Naive thymus-derived CD4-positive, alpha-beta T cell (primary cell): ENCODE results near the gene TNIK. TPM values are rescaled to one million over a fixed set of nuclear protein-coding genes. Genes with fewer than 3 reads are reported as not detected.

Source experiments
- ATAC-seq: fragments of 150-1000 bp; cut with Tn5 transposase; 2 replicates; pipeline ENCODE4 v1.10.0; 2021; ENCODE audit warnings: mild to moderate bottlenecking, moderate library complexity
- CTCF ChIA-PET: fragments of 350-600 bp; sonication (Branson Sonifier 250); formaldehyde crosslinking; loops from one replicate; lab custom pipeline; 2021; ENCODE audit warnings: antibody characterized with exemption; lab: Charles Lee
- POLR2A ChIA-PET: fragments of 350-600 bp; sonication (Branson Sonifier 250); formaldehyde crosslinking; loops from one replicate; lab custom pipeline; 2021; ENCODE audit warnings: antibody characterized with exemption, inconsistent platforms; lab: Charles Lee
- DNase-seq, 9 donors: peaks; one replicate each; pipeline versions ENCODE4 v3.0.0 to v3.0.0-alpha.2; 2020 to 2022; ENCODE audit warnings: mixed read lengths in 1 of 9
- H3K27ac ChIP-seq: one replicate; pipeline ENCODE4 v1.7.0; 2013; ENCODE audit warnings: mild to moderate bottlenecking, low read depth, low read length, moderate library complexity
- H3K27me3 ChIP-seq, 2 donors: one replicate each; pipeline ENCODE4 v1.7.0; 2013; ENCODE audit warnings: low read length in 2 of 2, mild to moderate bottlenecking in 2 of 2, moderate library complexity in 2 of 2; ENCODE audit not compliant: control insufficient read depth in 2 of 2, insufficient read depth in 2 of 2
- H3K36me3 ChIP-seq, 3 experiments: 1 replicate in 2 of 3; 2 replicates in 1 of 3; pipeline ENCODE4 v1.7.0; 2013; ENCODE audit warnings: low read length in 3 of 3, mild to moderate bottlenecking in 3 of 3, moderate library complexity in 1 of 3; ENCODE audit not compliant: insufficient read depth in 3 of 3, control insufficient read depth in 2 of 3
- H3K4me1 ChIP-seq, 2 donors: one replicate each; pipeline ENCODE4 v1.7.0; 2013; ENCODE audit warnings: low read length in 2 of 2, mild to moderate bottlenecking in 2 of 2, moderate library complexity in 1 of 2; ENCODE audit not compliant: control insufficient read depth in 2 of 2, insufficient read depth in 2 of 2
- H3K4me3 ChIP-seq: 2 replicates; pipeline ENCODE4 v1.7.0; 2013; ENCODE audit warnings: mild to moderate bottlenecking, low read length
- H3K9me3 ChIP-seq, 3 experiments: 1 replicate in 2 of 3; 2 replicates in 1 of 3; pipeline ENCODE4 v1.7.0; 2013; ENCODE audit warnings: low read length in 3 of 3; ENCODE audit not compliant: control insufficient read depth in 2 of 3
- H3K27ac Mint-ChIP-seq, 9 donors: one replicate each; pipeline ENCODE4 v1.8.0; 2020 to 2022; ENCODE audit warnings: mixed read lengths in 9 of 9, mild to moderate bottlenecking in 8 of 9, moderate library complexity in 5 of 9, inconsistent platforms in 2 of 9
- H3K27me3 Mint-ChIP-seq, 5 donors: one replicate each; pipeline ENCODE4 v1.8.0; 2021 to 2022; ENCODE audit warnings: mixed read lengths in 5 of 5, mild to moderate bottlenecking in 1 of 5
- H3K36me3 Mint-ChIP-seq, 5 donors: one replicate each; pipeline ENCODE4 v1.8.0; 2020 to 2022; ENCODE audit warnings: mixed read lengths in 5 of 5, mild to moderate bottlenecking in 3 of 5, inconsistent platforms in 1 of 5
- H3K4me1 Mint-ChIP-seq, 7 donors: one replicate each; pipeline ENCODE4 v1.8.0; 2020 to 2022; ENCODE audit warnings: mixed read lengths in 7 of 7, mild to moderate bottlenecking in 3 of 7, inconsistent platforms in 1 of 7
- H3K4me3 Mint-ChIP-seq, 10 donors: one replicate each; pipeline ENCODE4 v1.8.0; 2020 to 2022; ENCODE audit warnings: mild to moderate bottlenecking in 10 of 10, mixed read lengths in 10 of 10, moderate library complexity in 6 of 10, inconsistent platforms in 2 of 10
- H3K9me3 Mint-ChIP-seq, 11 donors: one replicate each; pipeline ENCODE4 v1.8.0; 2020 to 2022; ENCODE audit warnings: mixed read lengths in 11 of 11, mild to moderate bottlenecking in 4 of 11, inconsistent platforms in 1 of 11, moderate library complexity in 1 of 11
- intact Hi-C, 2 donors: fragments of 100-400 bp; cut with micrococcal nuclease; formaldehyde crosslinking; loops; one replicate each; pipeline ENCODE4 v1.15.1; 2023
- polyA plus RNA-seq, 2 donors: library from polyadenylated mRNA; unstranded; fragments of 300-500 nt; fragmentation: Illumina TruSeq; gene quantifications; one replicate each; pipeline ENCODE4 v1.2.3, GENCODE V29; 2021
- total RNA-seq, 6 experiments: library from RNA in 5 of 6; stranded (reverse) in 5 of 6; gene quantifications; 1 replicate in 5 of 6; 2 replicates in 1 of 6; pipeline ENCODE4 v1.2.3 and lab custom pipeline; 2021 to 2026

The TNIK gene
- total and polyA plus RNA-seq, 7 experiments from 2014 or later: 20.2 to 74.9 (median 66.3) TPM

DNA sequence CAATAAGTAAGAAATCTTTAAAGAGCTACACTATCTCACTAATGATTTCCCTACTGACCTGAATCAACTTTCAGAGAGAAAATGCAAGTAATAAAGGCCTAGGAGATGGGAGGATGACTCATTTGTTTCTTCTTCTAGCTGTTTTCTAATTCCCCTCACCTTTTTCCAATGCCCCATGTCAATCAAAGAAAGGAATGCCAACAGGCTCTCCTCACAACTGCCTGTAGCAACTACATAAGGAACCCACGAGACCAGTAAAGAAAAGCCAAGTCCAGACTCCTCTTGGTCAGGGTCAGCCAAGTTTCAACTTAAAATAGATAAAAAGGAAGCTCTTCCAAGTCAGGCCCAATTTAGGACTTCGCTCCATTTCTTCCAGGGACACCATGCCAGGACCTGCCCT lies 201.9 kb downstream of the TNIK start:
- Mint-ChIP-seq H3K9me3 (peaks cover 0 to 19% (median 4%) of the 10 kb centered on the region in 11 donors), H3K27me3 (no peaks in the 10 kb centered on the region), H3K4me1 (peaks cover 61 to 100% (median 95%) of the 10 kb centered on the region in 7 donors), H3K27ac (peak overlapping the region in 8 of 9 donors; percentile 48 to 99 (median 94)), H3K4me3 (peak overlapping the region in 7 of 10 donors; percentile 2 to 68 (median 30)), H3K36me3 (peaks cover 5 to 48% (median 8%) of the 10 kb centered on the region in 5 donors)
- Histone ChIP-seq H3K27me3 (no peaks in the 10 kb centered on the region), H3K27ac (peak overlapping the region; percentile 70), H3K4me1 (peaks cover 54 to 76% of the 10 kb centered on the region in 2 donors), H3K36me3 (no peaks in the 10 kb centered on the region), H3K4me3 (no peak overlapping the region), H3K9me3 (no peaks in the 10 kb centered on the region)
- ATAC-seq (no peak), DNase-seq (no peak)
- intact Hi-C loops: loop anchor here (2.0 to 10.0 kb wide), 4 partner anchors 14 to 1484 kb away; partner anchors contain the start of genes MYNN (in 1 of the 2) and PHC3 (in 1 of the 2)
- ChIA-PET POLR2A (interaction anchor here (0.8 to 8.4 kb wide), 4 partner anchors 9 to 56 kb away, joined by 4 to 99 read pairs (median 4); no protein-coding TSS in a partner anchor), CTCF (no interaction called here)

DNA sequence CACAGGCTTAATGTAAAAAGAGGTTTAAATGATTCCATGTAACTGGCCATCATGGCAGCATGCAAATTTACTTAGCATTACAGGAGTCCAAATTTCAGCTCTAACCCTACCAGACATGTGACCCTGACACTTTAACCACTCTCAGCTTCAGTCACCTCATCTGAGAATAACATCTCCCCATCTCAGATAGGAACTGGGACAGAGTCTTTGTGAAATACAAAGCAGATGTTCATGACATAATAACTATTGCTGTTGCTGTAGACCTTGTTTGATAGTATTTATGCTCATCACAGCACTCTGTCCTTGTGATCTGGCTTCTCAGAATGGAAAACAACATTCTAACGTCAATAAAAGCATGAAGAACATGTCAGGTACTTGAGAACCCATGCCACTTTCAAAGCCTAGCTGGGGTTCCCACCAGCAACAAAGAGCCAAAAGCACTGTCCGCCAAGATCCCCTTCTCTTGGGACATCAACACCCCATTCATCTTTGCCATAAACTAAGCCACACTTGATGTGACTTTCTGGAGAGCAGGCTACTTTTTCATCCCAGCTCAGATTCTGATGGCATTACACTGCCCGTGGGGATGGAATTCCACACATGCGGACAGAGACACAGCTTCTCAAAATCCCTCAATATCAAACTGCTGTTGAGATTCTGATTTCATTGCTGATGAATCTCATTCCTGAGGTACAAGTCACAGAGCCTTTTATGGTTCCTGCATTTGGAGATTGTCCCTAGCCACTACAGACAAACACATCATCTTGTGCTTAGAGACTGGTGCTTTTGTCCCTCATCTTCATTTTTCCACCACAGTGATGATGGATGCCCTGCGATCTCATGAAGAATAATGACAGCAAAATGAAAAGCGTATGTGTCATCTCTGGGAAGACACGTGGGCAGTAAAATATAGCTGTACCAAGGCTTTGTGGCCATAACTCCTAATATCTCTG lies 202.7 kb downstream of the TNIK start:
- no peaks in the 10 kb centered on the region for H3K9me3 ChIP-seq
- peaks cover 59 to 100% (median 93%) of the 10 kb centered on the region in 7 donors for H3K4me1 Mint-ChIP-seq
- peak overlapping the region; percentile 16 to 70 (median 59) for H3K4me3 Mint-ChIP-seq
- H3K4me1 ChIP-seq: peaks cover 53 to 70% of the 10 kb centered on the region in 2 donors
- H3K27ac Mint-ChIP-seq: peak overlapping the region in 8 of 9 donors; percentile 91 to 99 (median 94)
- H3K4me3 ChIP-seq: no peak overlapping the region
- DNase-seq (peak in 3 of 9 donors; percentile 13 to 36 (median 33)), ATAC-seq (peak; percentile 45)
- intact Hi-C loops: loop anchor here (1.0 to 10.0 kb wide), 5 partner anchors 9 to 1483 kb away; partner anchors contain the start of genes MYNN (in 1 of the 2) and PHC3 (in 1 of the 2)
- H3K27ac ChIP-seq: peak overlapping the region; percentile 70
- CTCF ChIA-PET: no interaction called here
- H3K27me3 ChIP-seq: no peaks in the 10 kb centered on the region
- peaks cover 0 to 19% (median 4%) of the 10 kb centered on the region in 11 donors for H3K9me3 Mint-ChIP-seq
- no peaks in the 10 kb centered on the region for H3K27me3 Mint-ChIP-seq
- POLR2A ChIA-PET: interaction anchor here (0.7 to 8.4 kb wide), 6 partner anchors 9 to 73 kb away, joined by 3 to 99 read pairs (median 4); no protein-coding TSS in a partner anchor
- peaks cover 5 to 50% (median 8%) of the 10 kb centered on the region in 5 donors for H3K36me3 Mint-ChIP-seq
- H3K36me3 ChIP-seq: no peaks in the 10 kb centered on the region

DNA sequence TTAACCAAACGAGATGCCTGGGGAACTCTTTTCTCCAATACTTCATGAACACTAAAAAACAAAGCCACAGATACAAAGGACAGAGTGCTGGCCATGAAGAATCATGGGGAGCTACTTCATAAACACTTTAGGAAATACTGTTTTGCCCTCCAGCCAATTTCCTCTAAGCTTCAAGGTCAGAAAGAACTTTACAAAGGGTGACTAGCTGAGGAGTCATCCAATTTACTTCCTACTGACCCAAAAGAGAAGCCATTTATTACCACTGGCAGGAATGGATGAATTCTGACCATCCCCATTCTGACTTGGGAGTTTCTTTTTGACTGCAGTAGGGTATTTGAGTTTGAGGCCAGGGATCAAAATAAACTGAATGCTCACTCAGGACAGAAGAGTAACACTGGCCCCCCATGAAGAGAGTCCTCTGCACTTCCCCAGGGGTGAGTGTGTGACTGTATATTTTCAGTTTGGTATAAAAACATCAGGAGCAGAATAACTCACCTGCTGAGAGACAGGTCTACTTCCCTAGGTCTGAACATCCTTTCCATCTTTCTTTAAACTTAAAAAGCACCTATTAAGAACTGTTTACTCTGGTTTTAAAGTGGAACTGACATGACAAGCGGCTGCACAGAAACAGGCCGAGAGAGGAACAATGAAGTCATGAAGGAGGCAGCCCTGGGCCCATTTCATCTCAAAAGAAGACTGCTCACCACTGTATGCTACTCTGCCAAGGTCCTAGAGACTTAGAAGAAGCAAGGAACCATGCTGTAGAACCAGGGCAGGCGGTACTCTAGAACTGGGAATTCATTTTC lies 203.6 kb downstream of the TNIK start:
- ChIA-PET CTCF (interaction anchor here (0.6 to 2.7 kb wide), 7 partner anchors 9 to 239 kb away, joined by 3 to 8 read pairs (median 4); no protein-coding TSS in a partner anchor), POLR2A (interaction anchor here (0.6 to 8.4 kb wide), 8 partner anchors 11 to 1539 kb away, joined by 3 to 99 read pairs (median 4); no protein-coding TSS in a partner anchor)
- intact Hi-C loops: loop anchor here (1.0 to 10.0 kb wide), 4 partner anchors 8 to 1482 kb away; partner anchors contain the start of genes MYNN (in 1 of the 2) and PHC3 (in 1 of the 2)
- Histone ChIP-seq H3K4me1 (peaks cover 48 to 63% of the 10 kb centered on the region in 2 donors), H3K27me3 (no peaks in the 10 kb centered on the region), H3K4me3 (no peak overlapping the region), H3K27ac (peak overlapping the region; percentile 70), H3K36me3 (no peaks in the 10 kb centered on the region), H3K9me3 (no peaks in the 10 kb centered on the region)
- ATAC-seq: no peak
- Mint-ChIP-seq H3K27me3 (no peaks in the 10 kb centered on the region), H3K27ac (peak overlapping the region in 8 of 9 donors; percentile 91 to 99 (median 94)), H3K9me3 (peaks cover 0 to 18% (median 4%) of the 10 kb centered on the region in 11 donors), H3K36me3 (peaks cover 5 to 56% (median 8%) of the 10 kb centered on the region in 5 donors), H3K4me3 (peak overlapping the region; percentile 16 to 78 (median 66)), H3K4me1 (peaks cover 58 to 100% (median 95%) of the 10 kb centered on the region in 7 donors)
- DNase-seq: no peak

DNA sequence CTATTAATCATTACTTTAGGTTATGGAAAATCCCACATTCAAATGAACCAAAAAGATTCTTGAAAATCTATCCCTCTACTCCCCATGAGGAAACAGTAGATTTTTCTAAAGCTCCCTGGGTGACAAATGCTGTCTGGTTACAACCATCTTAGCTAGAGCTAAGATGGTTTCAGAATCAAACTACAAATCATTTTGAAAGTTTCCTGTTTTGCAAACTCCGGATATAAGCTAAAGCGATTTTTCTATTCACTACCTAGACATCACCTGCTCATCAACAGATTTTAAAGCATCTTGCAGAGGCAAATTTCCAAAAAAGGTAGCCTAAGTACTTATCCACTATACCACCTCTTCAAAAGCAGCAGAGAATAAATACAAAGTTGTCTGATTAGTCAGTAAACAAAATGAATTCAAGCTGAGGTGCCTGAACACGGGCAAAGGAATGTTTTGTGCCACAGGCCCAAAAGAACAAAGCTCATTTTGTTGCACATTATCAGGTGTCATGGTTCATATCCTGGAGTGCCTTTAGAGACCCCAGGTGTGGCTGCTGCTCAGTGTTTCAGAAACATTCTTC lies 204.9 kb downstream of the TNIK start:
- peaks cover 61 to 98% (median 94%) of the 10 kb centered on the region in 7 donors for H3K4me1 Mint-ChIP-seq

DNA sequence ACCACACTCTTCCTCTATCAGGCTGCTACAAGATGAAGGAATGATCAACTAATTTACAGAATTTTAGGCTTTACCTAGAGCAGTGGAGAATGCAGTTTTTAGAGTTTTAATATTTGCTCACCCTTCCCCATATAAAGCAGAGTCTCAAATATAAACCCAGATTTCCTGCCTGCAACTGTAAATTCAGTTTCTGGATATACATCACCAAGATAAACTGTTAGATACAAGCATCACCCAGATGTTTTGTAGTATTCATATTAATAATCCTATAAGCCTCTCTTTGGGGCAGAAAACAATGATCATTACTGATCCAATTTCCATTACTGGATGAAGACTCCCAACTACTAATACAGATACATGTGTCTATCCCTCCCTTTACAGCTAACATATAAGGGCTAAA lies 205.9 kb downstream of the TNIK start:
- Mint-ChIP-seq H3K9me3 (peaks cover 0 to 11% (median 0%) of the 10 kb centered on the region in 11 donors), H3K4me1 (peaks cover 61 to 89% (median 85%) of the 10 kb centered on the region in 7 donors), H3K27me3 (no peaks in the 10 kb centered on the region), H3K36me3 (peaks cover 0 to 60% (median 11%) of the 10 kb centered on the region in 5 donors), H3K27ac (peak overlapping the region in 8 of 9 donors; percentile 91 to 99 (median 94)), H3K4me3 (peak overlapping the region in 9 of 10 donors; percentile 10 to 78 (median 70))
- ATAC-seq: no peak
- POLR2A ChIA-PET: interaction anchor here (0.7 to 8.4 kb wide), 5 partner anchors 9 to 290 kb away, joined by 3 to 99 read pairs (median 19); partner anchors contain the start of gene TNIK
- Histone ChIP-seq H3K4me1 (peaks cover 48 to 59% of the 10 kb centered on the region in 2 donors), H3K36me3 (no peaks in the 10 kb centered on the region), H3K27ac (peak overlapping the region; percentile 70), H3K27me3 (no peaks in the 10 kb centered on the region), H3K4me3 (no peak overlapping the region), H3K9me3 (no peaks in the 10 kb centered on the region)
- intact Hi-C loops: loop anchor here in 1 of 2 donors (2.0 to 10.0 kb wide), 4 partner anchors 206 to 1480 kb away; partner anchors contain the start of genes MYNN, PHC3 and TNIK
- CTCF ChIA-PET: interaction anchor here (2.7 kb wide), 1 partner anchor 15 kb away, joined by 8 read pairs; no protein-coding TSS in a partner anchor
- no peak for DNase-seq

More for the DNA sequence above, 204.9 kb downstream of the TNIK start:
- Mint-ChIP-seq H3K27me3 (no peaks in the 10 kb centered on the region), H3K36me3 (peaks cover 0 to 60% (median 11%) of the 10 kb centered on the region in 5 donors), H3K4me3 (peak overlapping the region; percentile 46 to 84 (median 70)), H3K9me3 (peaks cover 0 to 11% (median 3%) of the 10 kb centered on the region in 11 donors), H3K27ac (peak overlapping the region in 8 of 9 donors; percentile 91 to 99 (median 94))
- no peaks in the 10 kb centered on the region for H3K27me3 ChIP-seq
- peak in 7 of 9 donors; percentile 22 to 64 (median 58) for DNase-seq
- H3K4me1 ChIP-seq: peaks cover 48 to 64% of the 10 kb centered on the region in 2 donors
- H3K9me3 ChIP-seq: no peaks in the 10 kb centered on the region
- no peaks in the 10 kb centered on the region for H3K36me3 ChIP-seq
- ChIA-PET POLR2A (interaction anchor here (0.6 to 8.4 kb wide), 7 partner anchors 10 to 900 kb away, joined by 3 to 99 read pairs (median 5); partner anchors contain the start of gene TNIK), CTCF (interaction anchor here (0.6 to 2.7 kb wide), 9 partner anchors 9 to 222 kb away, joined by 3 to 8 read pairs (median 3); no protein-coding TSS in a partner anchor)
- H3K4me3 ChIP-seq: no peak overlapping the region
- H3K27ac ChIP-seq: peak overlapping the region; percentile 70
- intact Hi-C loops: loop anchor here (1.0 to 10.0 kb wide), 8 partner anchors 8 to 1481 kb away; partner anchors contain the start of genes MYNN (in 1 of the 2), PHC3 (in 1 of the 2) and TNIK (in 1 of the 2)
- ATAC-seq: peak; percentile 77
